Transverse colon (tissue), 4 donors: Measurements from ENCODE around the gene ANKMY2. TPM values are rescaled to one million over a fixed set of nuclear protein-coding genes. Genes with fewer than 3 reads are reported as not detected.
A peak's percentile ranks its signal among the peaks of the same experiment; 100 is the strongest.

ENCODE experiments used
- DNase-seq: peaks from one replicate; pipeline ENCODE4 v3.0.0-alpha.2; 2019
- H3K27ac ChIP-seq, 4 donors: fragments of 200-600 bp; sonication (generic); 2 replicates each; pipeline ENCODE4 v1.5.1; 2016 to 2018; ENCODE audit warnings: inconsistent platforms in 4 of 4
- H3K27me3 ChIP-seq: fragments of 200-600 bp; sonication (generic); 2 replicates; pipeline ENCODE4 v1.5.1; 2017; ENCODE audit warnings: inconsistent platforms
- H3K36me3 ChIP-seq, 4 donors: fragments of 200-600 bp; sonication (generic); 2 replicates each; pipeline ENCODE4 v1.5.1; 2017 to 2019; ENCODE audit warnings: inconsistent platforms in 4 of 4
- H3K4me1 ChIP-seq, 4 donors: fragments of 200-600 bp; sonication (generic); 2 replicates each; pipeline ENCODE4 v1.5.1; 2017 to 2020; ENCODE audit warnings: inconsistent platforms in 4 of 4
- H3K4me3 ChIP-seq, 4 donors: fragments of 200-600 bp; sonication (generic); 1 replicate in 1 of 4; 2 replicates in 3 of 4; pipeline versions ENCODE4 v1.5.1 to v1.6.1; 2017 to 2019; ENCODE audit warnings: inconsistent platforms in 4 of 4
- H3K9me3 ChIP-seq, 2 donors: fragments of 200-600 bp; sonication (generic); 2 replicates each; pipeline ENCODE4 v1.5.1; 2017 to 2019; ENCODE audit warnings: inconsistent platforms in 2 of 2
- EP300 ChIP-seq: sonication (generic); formaldehyde crosslinking; IDR thresholded peaks from one replicate; pipeline ENCODE4 v1.6.1; 2017; ENCODE audit warnings: antibody characterized with exemption, low read depth
- POLR2A ChIP-seq: fragments of 450-650 bp; IDR thresholded peaks from one replicate; pipeline ENCODE4 v1.6.1; 2016; ENCODE audit warnings: antibody characterized with exemption, mild to moderate bottlenecking, moderate library complexity
- POLR2AphosphoS5 ChIP-seq, 3 donors: sonication (generic); formaldehyde crosslinking; IDR thresholded peaks; one replicate each; pipeline ENCODE4 v1.6.1; 2016; ENCODE audit warnings: antibody characterized with exemption in 3 of 3
- WGBS, 2 donors: methylation state at CpG; one replicate each; pipeline ENCODE4 v1.1.5; 2018; ENCODE audit warnings: low coverage in 1 of 2; 5-methylcytosine and 5-hydroxymethylcytosine counted together
- in situ Hi-C, 4 donors: fragments of 200-750 bp; cut with MboI; loops; one replicate each; pipeline versions ENCODE4 v1.15.0 to v1.15.1; 2017; ENCODE audit warnings: low sequenced_read_pairs in 3 of 4, low pct_ligation_motif_present in 1 of 4, low pct_unique_long_range_greater_than_20kb in 1 of 4
- intact Hi-C: fragments of 100-400 bp; cut with DNase I; formaldehyde crosslinking; loops from one replicate; pipeline ENCODE4 v1.15.1; 2023; ENCODE audit warnings: low total_unique reads
- total RNA-seq, 4 donors: library from RNA; depleted of rRNA; stranded (reverse); fragments of >200 nt; gene quantifications; one replicate each; pipeline ENCODE4 v1.1.0, GENCODE V29; 2016
- TF ChIP-seq, protein P1 (sequence below), 5 experiments: fragments of 200-600 bp in 3 of 5; fragments of 450-650 bp in 2 of 5; sonication (generic) in 3 of 5; IDR thresholded peaks; 1 replicate in 2 of 5; 2 replicates in 3 of 5; pipeline ENCODE4 v1.5.1; 2016 to 2017; ENCODE audit warnings: antibody characterized with exemption in 5 of 5, inconsistent platforms in 3 of 5, mild to moderate bottlenecking in 2 of 5, moderate library complexity in 1 of 5

Gene ANKMY2
- 10 to 100 TPM in 2 of 4 donors, 1 to 10 TPM in 1, under 1 TPM in 1; 0.75 to 22.5 (median 12.0) TPM for total RNA-seq

DNA sequence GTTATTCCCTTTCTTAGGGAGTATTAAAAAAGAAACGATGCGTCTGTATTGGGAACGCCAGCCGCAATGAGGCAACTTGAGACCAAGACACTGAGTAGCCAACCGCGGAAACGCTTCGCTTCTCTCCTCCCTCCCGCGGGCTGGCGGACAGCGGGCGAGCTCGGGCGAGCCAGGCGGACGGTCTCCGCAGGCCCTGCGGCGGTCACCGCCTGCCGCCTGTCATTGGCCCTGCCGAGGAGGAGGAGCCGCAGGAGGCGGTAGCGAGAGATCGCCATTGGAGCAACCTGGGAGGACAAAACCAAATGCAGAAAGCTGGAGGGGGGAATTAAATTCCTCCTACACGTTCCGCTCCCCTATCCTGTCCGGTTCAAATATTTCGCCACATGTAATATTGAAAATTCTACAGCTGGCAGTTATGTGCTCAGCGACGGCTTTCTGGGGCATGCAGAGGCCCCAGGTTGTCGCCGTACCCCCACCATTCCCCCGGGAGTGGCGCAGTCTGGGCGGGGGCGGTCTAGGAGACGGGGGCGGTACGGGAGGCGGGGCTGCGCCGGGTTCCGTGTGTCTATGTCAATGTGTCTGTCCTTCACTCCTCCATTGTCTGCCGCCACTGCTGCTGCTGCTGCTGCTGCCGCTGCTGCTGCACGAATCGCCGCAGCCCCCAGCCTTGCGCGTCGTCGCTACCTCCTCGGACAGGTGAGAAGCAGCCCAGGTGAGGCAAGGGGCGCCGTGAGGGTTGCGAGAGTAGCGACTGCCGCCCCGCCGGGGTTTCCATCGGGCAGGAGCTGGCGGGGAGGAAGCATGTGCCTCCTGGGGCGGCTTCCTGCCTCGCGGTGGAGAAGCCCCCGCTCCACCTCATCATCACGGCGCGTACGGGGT, at the start of gene ANKMY2, which contains the start of gene BZW2:
Gene ANKMY2, minus strand, starts transcription at position 162 of the 879 bp plus-strand sequence. CDS start 181 bp downstream, outside the sequence.
Gene BZW2, plus strand, starts transcription at position 589 of the 879 bp plus-strand sequence. CDS start 19,263 bp downstream, outside the sequence.
- intact Hi-C loops: no loop called here
- 1% methylated on average over 63 of the region's 73 CpGs; no CpG with 5 or more reads in 1 of the 2 donors for WGBS, 2 donors
- TF ChIP-seq, protein P1, sequence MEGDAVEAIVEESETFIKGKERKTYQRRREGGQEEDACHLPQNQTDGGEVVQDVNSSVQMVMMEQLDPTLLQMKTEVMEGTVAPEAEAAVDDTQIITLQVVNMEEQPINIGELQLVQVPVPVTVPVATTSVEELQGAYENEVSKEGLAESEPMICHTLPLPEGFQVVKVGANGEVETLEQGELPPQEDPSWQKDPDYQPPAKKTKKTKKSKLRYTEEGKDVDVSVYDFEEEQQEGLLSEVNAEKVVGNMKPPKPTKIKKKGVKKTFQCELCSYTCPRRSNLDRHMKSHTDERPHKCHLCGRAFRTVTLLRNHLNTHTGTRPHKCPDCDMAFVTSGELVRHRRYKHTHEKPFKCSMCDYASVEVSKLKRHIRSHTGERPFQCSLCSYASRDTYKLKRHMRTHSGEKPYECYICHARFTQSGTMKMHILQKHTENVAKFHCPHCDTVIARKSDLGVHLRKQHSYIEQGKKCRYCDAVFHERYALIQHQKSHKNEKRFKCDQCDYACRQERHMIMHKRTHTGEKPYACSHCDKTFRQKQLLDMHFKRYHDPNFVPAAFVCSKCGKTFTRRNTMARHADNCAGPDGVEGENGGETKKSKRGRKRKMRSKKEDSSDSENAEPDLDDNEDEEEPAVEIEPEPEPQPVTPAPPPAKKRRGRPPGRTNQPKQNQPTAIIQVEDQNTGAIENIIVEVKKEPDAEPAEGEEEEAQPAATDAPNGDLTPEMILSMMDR (IDR thresholded peaks at IDR 0.05): peak in 1 of 5 experiments; percentile 19
- TF ChIP-seq POLR2AphosphoS5 (IDR thresholded peaks at IDR 0.05) (peak; percentile 98 to 99 (median 99)), EP300 (no peak), POLR2A (peak; percentile 97)
- Histone ChIP-seq H3K9me3 (no peaks in the 10 kb centered on the region), H3K27me3 (no peaks in the 10 kb centered on the region), H3K4me3 (peak within 1 kb of the TSS; percentile 60 to 88 (median 79)), H3K27ac (peak within 1 kb of the TSS; percentile 93 to 98 (median 95)), H3K36me3 (no peaks in the 10 kb centered on the region), H3K4me1 (peaks cover 0 to 55% (median 33%) of the 10 kb centered on the region in 4 donors)
- DNase-seq: peak; percentile 95
- in situ Hi-C loops: no loop called here

DNA sequence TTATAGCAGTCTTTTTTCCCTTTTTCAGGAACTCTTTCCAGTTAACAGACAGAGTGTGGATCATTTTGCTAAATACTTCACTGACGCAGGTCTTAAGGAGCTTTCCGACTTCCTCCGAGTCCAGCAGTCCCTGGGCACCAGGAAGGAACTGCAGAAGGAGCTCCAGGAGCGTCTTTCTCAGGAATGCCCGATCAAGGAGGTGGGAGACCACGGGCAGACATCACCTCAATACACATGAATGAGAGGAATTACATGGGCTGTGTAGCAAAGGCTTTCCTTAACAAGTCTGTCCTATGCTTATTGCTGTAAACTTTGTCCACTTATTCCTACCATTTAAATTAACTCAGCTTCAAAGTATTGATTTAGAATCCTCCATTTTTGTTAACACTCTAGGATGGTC, 49.3 kb upstream of the ANKMY2 start:
- peaks cover 0 to 49% (median 23%) of the 10 kb centered on the region in 4 donors for H3K36me3 ChIP-seq

DNA sequence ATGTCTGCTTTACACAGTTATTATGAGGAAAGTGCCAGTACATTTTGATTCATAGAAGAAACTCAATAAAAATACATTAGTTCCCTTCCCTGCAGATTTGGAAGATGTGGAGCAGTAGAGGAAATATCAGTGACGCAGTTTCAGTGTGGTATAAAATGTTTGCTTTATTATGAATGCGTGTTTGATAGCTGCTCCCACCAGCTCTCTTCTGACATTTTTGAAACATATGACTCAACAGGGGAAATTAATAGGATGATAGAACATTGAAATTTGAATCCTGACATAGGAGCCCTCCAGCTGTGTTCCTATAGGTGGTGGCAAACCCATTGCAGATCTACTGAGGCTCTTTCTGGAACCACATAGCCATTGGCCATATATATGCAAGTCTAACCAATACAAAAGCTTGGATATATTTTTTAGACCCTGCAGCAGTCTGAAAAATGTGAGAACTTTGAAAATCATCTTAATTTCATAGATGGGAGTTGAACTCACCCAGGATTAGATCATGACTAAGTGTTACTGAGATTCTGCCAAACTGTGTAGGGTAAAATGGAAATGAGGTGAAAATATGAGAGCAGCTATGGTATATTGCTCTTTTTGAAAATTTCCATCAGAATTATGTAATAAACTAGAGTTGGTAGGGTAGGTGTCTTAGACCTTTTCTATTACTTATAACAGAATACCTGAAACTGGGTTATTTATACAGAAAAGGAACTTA, 48.2 kb upstream of the ANKMY2 start:
- no peak for DNase-seq
- Histone ChIP-seq H3K9me3 (no peaks in the 10 kb centered on the region), H3K36me3 (peaks cover 0 to 51% (median 19%) of the 10 kb centered on the region in 4 donors), H3K27ac (no peak overlapping the region), H3K4me1 (no peaks in the 10 kb centered on the region), H3K27me3 (no peaks in the 10 kb centered on the region), H3K4me3 (no peak overlapping the region)
- in situ Hi-C loops: loop anchor here in 3 of 4 donors (10.0 to 25.0 kb wide), 2 partner anchors 219 to 221 kb away; no protein-coding TSS in a partner anchor
- WGBS, 2 donors: 93 to 97% methylated on average over 2 of the region's 2 CpGs
- TF ChIP-seq EP300 (no peak), POLR2A (no peak), POLR2AphosphoS5 (IDR thresholded peaks at IDR 0.05) (no peak)
- TF ChIP-seq, protein P1 (IDR thresholded peaks at IDR 0.05): no peak
- intact Hi-C loops: no loop called here

More for the DNA sequence above, 49.3 kb upstream of the ANKMY2 start:
- intact Hi-C loops: no loop called here
- in situ Hi-C loops: loop anchor here in 3 of 4 donors (10.0 to 25.0 kb wide), 2 partner anchors 217 to 220 kb away; no protein-coding TSS in a partner anchor
- whole genome bisulfite sequencing, 2 donors: 94 to 100% methylated on average over 3 to 6 of the region's 6 CpGs
- Histone ChIP-seq H3K4me1 (no peaks in the 10 kb centered on the region), H3K27ac (no peak overlapping the region), H3K27me3 (no peaks in the 10 kb centered on the region), H3K4me3 (no peak overlapping the region), H3K9me3 (no peaks in the 10 kb centered on the region)
- no peak for DNase-seq
- TF ChIP-seq, protein P1 (IDR thresholded peaks at IDR 0.05): no peak
- TF ChIP-seq POLR2A (no peak), EP300 (no peak), POLR2AphosphoS5 (IDR thresholded peaks at IDR 0.05) (no peak)
